Retinal pigment epithelial cell (primary cell): ENCODE results near the gene MGAT3.

Source experiments
- DNase-seq: peaks from one replicate; pipeline ENCODE4 v3.0.0-alpha.2; 2010; ENCODE audit warnings: low read depth
- H3K4me3 ChIP-seq: 2 replicates; pipeline ENCODE4 v1.5.1; 2011; ENCODE audit warnings: mild to moderate bottlenecking, low read length, control low read depth, moderate library complexity
- CTCF ChIP-seq: conservative IDR thresholded peaks from 2 replicates; pipeline ENCODE4 v1.5.1; 2011; ENCODE audit warnings: low read depth, low read length, control low read depth, inconsistent platforms

MGAT3 gene

GRCh38 chr22:39508393-39508792 lies 51.6 kb downstream of the MGAT3 start:
- no peak overlapping the region for H3K4me3 ChIP-seq
- no peak for TF ChIP-seq CTCF
- no peak for DNase-seq

- DNase-seq = no peak
- TF ChIP-seq CTCF = no peak
- no peak overlapping the region for H3K4me3 ChIP-seq
These were observed 53.8 kb downstream of the MGAT3 start for GRCh38 chr22:39510529-39511149.

GRCh38 chr22:39511226-39511625 lies 54.4 kb downstream of the MGAT3 start:
- DNase-seq = no peak
- H3K4me3 ChIP-seq = no peak overlapping the region

GRCh38 chr22:39512026-39512425 lies 55.2 kb downstream of the MGAT3 start:
- no peak for TF ChIP-seq CTCF

More at GRCh38 chr22:39511226-39511625, 54.4 kb downstream of the MGAT3 start:
- TF ChIP-seq CTCF = no peak

GRCh38 chr22:39513791-39514190 lies 57.0 kb downstream of the MGAT3 start:
- DNase-seq = no peak

More at GRCh38 chr22:39512026-39512425, 55.2 kb downstream of the MGAT3 start:
- no peak for DNase-seq
- H3K4me3 ChIP-seq = no peak overlapping the region

GRCh38 chr22:39514373-39514973 lies 57.7 kb downstream of the MGAT3 start:
- peak; percentile 77 for TF ChIP-seq CTCF
- no peak for DNase-seq
- H3K4me3 ChIP-seq = no peak overlapping the region

More at GRCh38 chr22:39513791-39514190, 57.0 kb downstream of the MGAT3 start:
- no peak for TF ChIP-seq CTCF
- H3K4me3 ChIP-seq = no peak overlapping the region
